GM23248 (cell line): ENCODE data around the gene PSMC3. TPM values are rescaled to one million over a fixed set of nuclear protein-coding genes. Genes with fewer than 3 reads are reported as not detected.

ENCODE experiments used
- DNase-seq: peaks from one replicate; pipeline ENCODE4 v3.0.0-alpha.2; 2015
- H2AFZ ChIP-seq: fragments of 200-600 bp; sonication (generic); 2 replicates; pipeline ENCODE4 v1.6.1; 2016; ENCODE audit warnings: antibody characterized with exemption
- H3F3A ChIP-seq: fragments of 200-600 bp; sonication (generic); 2 replicates; pipeline ENCODE4 v1.6.1; 2016; ENCODE audit warnings: mild to moderate bottlenecking, antibody characterized with exemption, mixed run types; ENCODE audit not compliant: insufficient read depth
- H3K27ac ChIP-seq: fragments of 200-600 bp; sonication (generic); 2 replicates; pipeline ENCODE4 v1.5.1; 2016; ENCODE audit warnings: mild to moderate bottlenecking
- H3K27me3 ChIP-seq: fragments of 200-600 bp; sonication (generic); replicated peaks from 2 replicates; pipeline ENCODE4 v1.6.1; 2016; ENCODE audit warnings: mild to moderate bottlenecking; ENCODE audit not compliant: insufficient read depth
- H3K36me3 ChIP-seq: fragments of 200-600 bp; sonication (generic); 2 replicates; pipeline ENCODE4 v1.6.1; 2016; ENCODE audit warnings: low read depth, mild to moderate bottlenecking
- H3K4me1 ChIP-seq: fragments of 200-600 bp; sonication (generic); 2 replicates; pipeline ENCODE4 v1.6.1; 2016; ENCODE audit warnings: mild to moderate bottlenecking; ENCODE audit not compliant: insufficient read depth
- H3K4me2 ChIP-seq: fragments of 200-600 bp; sonication (generic); one replicate; pipeline ENCODE4 v1.6.1; 2016; ENCODE audit warnings: mild to moderate bottlenecking; ENCODE audit not compliant: unreplicated experiment
- H3K4me3 ChIP-seq: fragments of 200-600 bp; sonication (generic); 2 replicates; pipeline ENCODE4 v1.5.1; 2016; ENCODE audit warnings: mild to moderate bottlenecking
- H3K79me2 ChIP-seq: fragments of 200-600 bp; sonication (generic); 2 replicates; pipeline ENCODE4 v1.6.1; 2016; ENCODE audit warnings: mild to moderate bottlenecking; ENCODE audit not compliant: insufficient read depth
- H3K9ac ChIP-seq: fragments of 200-600 bp; sonication (generic); 2 replicates; pipeline ENCODE4 v1.6.1; 2016; ENCODE audit warnings: mild to moderate bottlenecking
- H3K9me2 ChIP-seq: fragments of 200-600 bp; sonication (generic); 2 replicates; pipeline ENCODE4 v1.6.1; 2016; ENCODE audit warnings: mixed run types, mild to moderate bottlenecking, moderate library complexity; ENCODE audit not compliant: insufficient read depth
- H3K9me3 ChIP-seq: fragments of 200-600 bp; sonication (generic); one replicate; pipeline ENCODE4 v1.6.1; 2017; ENCODE audit warnings: low read depth
- H4K20me1 ChIP-seq: fragments of 200-600 bp; sonication (generic); 2 replicates; pipeline ENCODE4 v1.6.0; 2016; ENCODE audit not compliant: insufficient read depth
- EZH2 ChIP-seq: fragments of 200-600 bp; sonication (generic); IDR thresholded peaks from 2 replicates; pipeline ENCODE4 v1.6.1; 2018; ENCODE audit warnings: antibody characterized with exemption, mild to moderate bottlenecking; ENCODE audit not compliant: insufficient read depth, poor library complexity, severe bottlenecking
- EZH2phosphoT487 ChIP-seq: fragments of 200-600 bp; sonication (generic); IDR thresholded peaks from 2 replicates; pipeline ENCODE4 v1.6.1; 2018; ENCODE audit warnings: antibody characterized with exemption, moderate library complexity, mild to moderate bottlenecking, low read depth; ENCODE audit not compliant: insufficient read depth
- WGBS, 2 experiments: methylation state at CpG; one replicate each; pipeline ENCODE4 v1.1.6; 2015 to 2017; ENCODE audit warnings: low lambda C conversion rate in 2 of 2, low coverage in 1 of 2; ENCODE audit errors: missing lambda C conversion rate in 2 of 2; 5-methylcytosine and 5-hydroxymethylcytosine counted together
- in situ Hi-C: fragments of 300-500 bp; cut with MboI; formaldehyde crosslinking; loops from 2 replicates; pipeline ENCODE4 v1.15.0; 2020
- polyA plus RNA-seq: library from polyadenylated mRNA; unstranded; fragments of >200 nt; fragmentation: Nextera tagmentation; extraction: Ambion mirVana; gene quantifications from 2 replicates; pipeline ENCODE4 v1.2.1, GENCODE V29; 2016
- total RNA-seq: library from RNA; depleted of rRNA; stranded (reverse); fragments of >200 nt; shearing (Covaris generic); gene quantifications from 2 replicates; pipeline ENCODE4 v1.2.3, GENCODE V29; 2014

PSMC3 gene
- total and polyA plus RNA-seq, 2 experiments from 2014 or later: 151 to 212 TPM

GRCh38 chr11:47411884-47412746, 14.1 kb downstream of the PSMC3 start:
- Histone ChIP-seq H3K4me1 (peaks cover 63% of the 10 kb centered on the region), H3K36me3 (no peaks in the 10 kb centered on the region; the same call in 1 of the 2 replicates), H3K27me3 (no peaks in the 10 kb centered on the region), H3K9ac (no peak overlapping the region), H3K4me2 (no peak overlapping the region), H3K9me3 (no peaks in the 10 kb centered on the region), H3K79me2 (peaks cover 42% of the 10 kb centered on the region), H3K4me3 (no peak overlapping the region), H4K20me1 (no peaks in the 10 kb centered on the region), H3K9me2 (no peaks in the 10 kb centered on the region), H3K27ac (no peak overlapping the region), H2AFZ (no peak overlapping the region), H3F3A (peaks cover 68% of the 10 kb centered on the region)
- 74 to 79% methylated on average over 12 of the region's 12 CpGs for WGBS, 2 experiments
- peak; percentile 75 for DNase-seq
- TF ChIP-seq EZH2phosphoT487: no peak
- no peak for TF ChIP-seq EZH2
- in situ Hi-C loops: no loop called here

- WGBS, 2 experiments: 64 to 70% methylated on average over 12 of the region's 12 CpGs
- no peaks in the 10 kb centered on the region for H3K27me3 ChIP-seq
- no peak overlapping the region for H2AFZ ChIP-seq
- no peaks in the 10 kb centered on the region for H3K9me2 ChIP-seq
- no peak for TF ChIP-seq EZH2
- no peak for TF ChIP-seq EZH2phosphoT487
- no peaks in the 10 kb centered on the region; the same call in 1 of the 2 replicates for H3K36me3 ChIP-seq
- peak overlapping the region; percentile 100 for H3K4me2 ChIP-seq
- in situ Hi-C loops: no loop called here
- H3K9ac ChIP-seq: peak overlapping the region; percentile 100
- H3K79me2 ChIP-seq: peaks cover 40% of the 10 kb centered on the region
- H3K4me3 ChIP-seq: peak overlapping the region; percentile 100
- peak overlapping the region; percentile 100 for H3K27ac ChIP-seq
- H4K20me1 ChIP-seq: no peaks in the 10 kb centered on the region
- no peak for DNase-seq
- peaks cover 58% of the 10 kb centered on the region for H3F3A ChIP-seq
- peaks cover 54% of the 10 kb centered on the region for H3K4me1 ChIP-seq
- no peaks in the 10 kb centered on the region for H3K9me3 ChIP-seq
Measured at GRCh38 chr11:47410370-47411264, 15.6 kb downstream of the PSMC3 start.

- Histone ChIP-seq H3K9me3 (no peaks in the 10 kb centered on the region), H4K20me1 (no peaks in the 10 kb centered on the region), H3K9me2 (no peaks in the 10 kb centered on the region), H3K36me3 (no peaks in the 10 kb centered on the region; the same call in 1 of the 2 replicates), H3K9ac (peak overlapping the region; percentile 100), H3K27ac (peak overlapping the region; percentile 100), H3K4me3 (peak overlapping the region; percentile 100), H3K79me2 (peaks cover 40% of the 10 kb centered on the region), H2AFZ (no peak overlapping the region), H3F3A (peaks cover 49% of the 10 kb centered on the region), H3K27me3 (no peaks in the 10 kb centered on the region), H3K4me2 (peak overlapping the region; percentile 100), H3K4me1 (peaks cover 45% of the 10 kb centered on the region)
- in situ Hi-C loops: no loop called here
- peak; percentile 87 for DNase-seq
- TF ChIP-seq EZH2 (no peak), EZH2phosphoT487 (no peak)
- 30 to 32% methylated on average over 30 to 31 of the region's 31 CpGs for WGBS, 2 experiments
Measured at GRCh38 chr11:47409440-47410369, 16.5 kb downstream of the PSMC3 start.
